ENCODE data around the gene KIF24.
"Not testable (repeated sequence)": the region's sequence is repeated elsewhere in the genome, so short reads cannot be mapped to it uniquely, and the experiment has no call there.

DNA sequence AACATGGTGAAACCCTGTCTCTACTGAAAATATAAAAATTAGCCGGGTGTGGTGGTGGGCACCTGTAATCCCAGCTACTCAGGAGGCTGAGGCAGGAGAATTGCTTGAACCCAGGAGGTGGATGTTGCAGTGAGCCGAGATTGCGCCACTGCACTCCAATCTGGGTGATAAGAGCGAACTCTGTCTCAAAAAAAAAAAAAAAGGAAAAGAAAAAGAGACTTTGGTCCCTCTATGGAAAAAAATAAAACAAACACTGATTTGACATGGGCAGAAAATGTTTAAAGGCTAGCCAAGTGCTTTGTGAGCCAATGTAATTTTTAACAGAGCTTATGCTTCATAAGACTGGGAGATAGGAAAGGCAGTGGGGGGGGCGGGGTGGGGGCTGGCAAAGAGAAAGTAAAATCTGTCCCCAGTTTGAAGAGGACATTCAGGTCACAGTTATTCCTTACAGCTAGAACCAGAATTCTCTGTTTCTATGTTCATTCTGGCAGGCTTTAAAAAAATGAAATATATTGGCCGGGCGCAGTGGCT, 23.1 kb upstream of the KIF24 start:
- TF ChIP-seq, protein P1, sequence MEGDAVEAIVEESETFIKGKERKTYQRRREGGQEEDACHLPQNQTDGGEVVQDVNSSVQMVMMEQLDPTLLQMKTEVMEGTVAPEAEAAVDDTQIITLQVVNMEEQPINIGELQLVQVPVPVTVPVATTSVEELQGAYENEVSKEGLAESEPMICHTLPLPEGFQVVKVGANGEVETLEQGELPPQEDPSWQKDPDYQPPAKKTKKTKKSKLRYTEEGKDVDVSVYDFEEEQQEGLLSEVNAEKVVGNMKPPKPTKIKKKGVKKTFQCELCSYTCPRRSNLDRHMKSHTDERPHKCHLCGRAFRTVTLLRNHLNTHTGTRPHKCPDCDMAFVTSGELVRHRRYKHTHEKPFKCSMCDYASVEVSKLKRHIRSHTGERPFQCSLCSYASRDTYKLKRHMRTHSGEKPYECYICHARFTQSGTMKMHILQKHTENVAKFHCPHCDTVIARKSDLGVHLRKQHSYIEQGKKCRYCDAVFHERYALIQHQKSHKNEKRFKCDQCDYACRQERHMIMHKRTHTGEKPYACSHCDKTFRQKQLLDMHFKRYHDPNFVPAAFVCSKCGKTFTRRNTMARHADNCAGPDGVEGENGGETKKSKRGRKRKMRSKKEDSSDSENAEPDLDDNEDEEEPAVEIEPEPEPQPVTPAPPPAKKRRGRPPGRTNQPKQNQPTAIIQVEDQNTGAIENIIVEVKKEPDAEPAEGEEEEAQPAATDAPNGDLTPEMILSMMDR (IDR thresholded peaks at IDR 0.05), result not testable (repeated sequence)
- TF ChIP-seq POLR2A (IDR thresholded peaks at IDR 0.05), result not testable (repeated sequence)
